HG02798 (cell line): ENCODE measurements around the gene TFB2M.
"Not testable (repeated sequence)": the region's sequence is repeated elsewhere in the genome, so short reads cannot be mapped to it uniquely, and the experiment has no call there.

ENCODE experiments used
- ATAC-seq: cut with Tn5 transposase; IDR thresholded peaks from one replicate; pipeline ENCODE4 v1.9.1; 2021; ENCODE audit warnings: mild to moderate bottlenecking; ENCODE audit not compliant: unreplicated experiment, poor library complexity

Gene TFB2M

GRCh38 chr1:246560833-246561232 lies 5.2 kb downstream of the TFB2M start:
- ATAC-seq = not testable (repeated sequence)

GRCh38 chr1:246559310-246559709 lies 6.8 kb downstream of the TFB2M start:
- no peak for ATAC-seq

GRCh38 chr1:246558041-246558440 lies 8.0 kb downstream of the TFB2M start:
- ATAC-seq = no peak

- ATAC-seq = no peak
These were observed 11.9 kb downstream of the TFB2M start for GRCh38 chr1:246554201-246554600.

GRCh38 chr1:246552110-246552509 lies 14.0 kb downstream of the TFB2M start:
- ATAC-seq = no peak

GRCh38 chr1:246550402-246550801 lies 15.7 kb downstream of the TFB2M start:
- no peak for ATAC-seq

- no peak for ATAC-seq
These were observed 16.4 kb downstream of the TFB2M start for GRCh38 chr1:246549665-246550064.

- no peak for ATAC-seq
These were observed 22.1 kb downstream of the TFB2M start for GRCh38 chr1:246544001-246544400.

GRCh38 chr1:246540738-246541491 lies 25.1 kb downstream of the TFB2M start:
- ATAC-seq = no peak

GRCh38 chr1:246537887-246538286 lies 28.2 kb downstream of the TFB2M start:
- no peak for ATAC-seq

- ATAC-seq = no peak
These were observed 28.6 kb downstream of the TFB2M start for GRCh38 chr1:246537441-246537840.

- no peak for ATAC-seq
These were observed 31.9 kb downstream of the TFB2M start for GRCh38 chr1:246534114-246534513.

- ATAC-seq = no peak
These were observed 32.6 kb downstream of the TFB2M start for GRCh38 chr1:246533371-246533905.

- no peak for ATAC-seq
These were observed 33.5 kb downstream of the TFB2M start for GRCh38 chr1:246532519-246532918.

- no peak for ATAC-seq
These were observed 35.6 kb downstream of the TFB2M start for GRCh38 chr1:246530482-246530881.

GRCh38 chr1:246528933-246529731 lies 36.9 kb downstream of the TFB2M start:
- no peak for ATAC-seq

- no peak for ATAC-seq
These were observed 38.5 kb downstream of the TFB2M start for GRCh38 chr1:246527402-246528088.

GRCh38 chr1:246526915-246527314 lies 39.1 kb downstream of the TFB2M start:
- no peak for ATAC-seq

GRCh38 chr1:246526380-246526779 lies 39.7 kb downstream of the TFB2M start:
- ATAC-seq = no peak

- no peak for ATAC-seq
These were observed 46.5 kb downstream of the TFB2M start for GRCh38 chr1:246519514-246519913.
